OCI-LY1 (cell line): ENCODE data around the gene TRPC4.

Experiments
- H2AFZ ChIP-seq: fragments of 200-600 bp; sonication (generic), shearing (Covaris generic); 2 replicates; pipeline ENCODE4 v1.6.0; 2014; ENCODE audit warnings: antibody characterized with exemption, mild to moderate bottlenecking, low read length
- H3F3A ChIP-seq: fragments of 200-600 bp; sonication (generic), shearing (Covaris generic); 2 replicates; pipeline ENCODE4 v1.6.0; 2014; ENCODE audit warnings: mild to moderate bottlenecking, antibody characterized with exemption, low read length, moderate library complexity; ENCODE audit not compliant: insufficient read depth
- H3K27ac ChIP-seq: fragments of 200-600 bp; sonication (generic); 2 replicates; pipeline ENCODE4 v1.5.1; 2014; ENCODE audit warnings: low read length, mixed run types, mild to moderate bottlenecking, low read depth; ENCODE audit not compliant: poor library complexity, severe bottlenecking
- H3K27me3 ChIP-seq: fragments of 200-600 bp; sonication (generic); 2 replicates; pipeline ENCODE4 v1.6.0; 2014; ENCODE audit warnings: antibody characterized with exemption, mild to moderate bottlenecking, low read length, moderate library complexity; ENCODE audit not compliant: insufficient read depth
- H3K36me3 ChIP-seq: fragments of 200-600 bp; sonication (generic); 2 replicates; pipeline ENCODE4 v1.6.1; 2014; ENCODE audit warnings: mild to moderate bottlenecking, antibody characterized with exemption, low read length, moderate library complexity, mixed read lengths; ENCODE audit not compliant: insufficient read depth
- H3K4me1 ChIP-seq: fragments of 200-600 bp; sonication (generic); 2 replicates; pipeline ENCODE4 v1.5.1; 2014; ENCODE audit warnings: mild to moderate bottlenecking, low read length, moderate library complexity; ENCODE audit not compliant: insufficient read depth, severe bottlenecking
- H3K4me2 ChIP-seq: fragments of 200-600 bp; sonication (generic), shearing (Covaris generic); 2 replicates; pipeline ENCODE4 v1.6.1; 2014; ENCODE audit warnings: low read length
- H3K4me3 ChIP-seq: fragments of 200-600 bp; sonication (generic); 2 replicates; pipeline ENCODE4 v1.5.1; 2014; ENCODE audit warnings: low read length, low read depth, mild to moderate bottlenecking, mixed read lengths; ENCODE audit not compliant: poor library complexity, severe bottlenecking
- H3K79me2 ChIP-seq: fragments of 200-600 bp; shearing (Covaris generic); 2 replicates; pipeline ENCODE4 v1.6.1; 2016; ENCODE audit warnings: mixed run types, low read length, mixed read lengths; ENCODE audit not compliant: insufficient read depth
- H3K9ac ChIP-seq: fragments of 200-600 bp; sonication (generic), shearing (Covaris generic); 2 replicates; pipeline ENCODE4 v1.6.1; 2014; ENCODE audit warnings: mild to moderate bottlenecking, low read length, mixed read lengths
- H3K9me2 ChIP-seq: fragments of 200-600 bp; sonication (generic), shearing (Covaris generic); 2 replicates; pipeline ENCODE4 v1.6.1; 2014; ENCODE audit warnings: low read depth, mild to moderate bottlenecking, low read length, mixed read lengths
- H3K9me3 ChIP-seq: fragments of 200-600 bp; shearing (Covaris generic); 2 replicates; pipeline ENCODE4 v1.6.1; 2014; ENCODE audit warnings: low read length, mixed read lengths
- H4K20me1 ChIP-seq: fragments of 200-600 bp; sonication (generic), shearing (Covaris generic); 2 replicates; pipeline ENCODE4 v1.6.0; 2016; ENCODE audit warnings: mild to moderate bottlenecking, low read length; ENCODE audit not compliant: insufficient read depth
- EZH2 ChIP-seq: fragments of 200-600 bp; sonication (generic), shearing (Covaris generic); IDR thresholded peaks from 2 replicates; pipeline ENCODE4 v1.8.0; 2017; ENCODE audit warnings: borderline replicate concordance, mixed run types, mild to moderate bottlenecking, antibody characterized with exemption, low read length, moderate library complexity, mixed read lengths
- TF ChIP-seq, protein P1 (sequence below): fragments of 200-600 bp; sonication (generic), shearing (Covaris generic); IDR thresholded peaks from 2 replicates; pipeline ENCODE4 v1.5.1; 2017; ENCODE audit warnings: mild to moderate bottlenecking, antibody characterized with exemption, low read length, moderate library complexity, mixed read lengths

TRPC4 gene

GRCh38 chr13:37736045-37736444 is 133.5 kb downstream of the TRPC4 start:
- Histone ChIP-seq H3K9ac (no peak overlapping the region), H3F3A (no peaks in the 10 kb centered on the region), H4K20me1 (no peaks in the 10 kb centered on the region), H3K36me3 (no peaks in the 10 kb centered on the region), H3K9me3 (no peaks in the 10 kb centered on the region), H3K79me2 (no peaks in the 10 kb centered on the region), H3K9me2 (no peaks in the 10 kb centered on the region), H3K27ac (no peak overlapping the region), H3K4me3 (no peak overlapping the region), H3K4me1 (no peaks in the 10 kb centered on the region), H3K27me3 (no peaks in the 10 kb centered on the region), H2AFZ (no peak overlapping the region), H3K4me2 (no peak overlapping the region)
- TF ChIP-seq, protein P1, sequence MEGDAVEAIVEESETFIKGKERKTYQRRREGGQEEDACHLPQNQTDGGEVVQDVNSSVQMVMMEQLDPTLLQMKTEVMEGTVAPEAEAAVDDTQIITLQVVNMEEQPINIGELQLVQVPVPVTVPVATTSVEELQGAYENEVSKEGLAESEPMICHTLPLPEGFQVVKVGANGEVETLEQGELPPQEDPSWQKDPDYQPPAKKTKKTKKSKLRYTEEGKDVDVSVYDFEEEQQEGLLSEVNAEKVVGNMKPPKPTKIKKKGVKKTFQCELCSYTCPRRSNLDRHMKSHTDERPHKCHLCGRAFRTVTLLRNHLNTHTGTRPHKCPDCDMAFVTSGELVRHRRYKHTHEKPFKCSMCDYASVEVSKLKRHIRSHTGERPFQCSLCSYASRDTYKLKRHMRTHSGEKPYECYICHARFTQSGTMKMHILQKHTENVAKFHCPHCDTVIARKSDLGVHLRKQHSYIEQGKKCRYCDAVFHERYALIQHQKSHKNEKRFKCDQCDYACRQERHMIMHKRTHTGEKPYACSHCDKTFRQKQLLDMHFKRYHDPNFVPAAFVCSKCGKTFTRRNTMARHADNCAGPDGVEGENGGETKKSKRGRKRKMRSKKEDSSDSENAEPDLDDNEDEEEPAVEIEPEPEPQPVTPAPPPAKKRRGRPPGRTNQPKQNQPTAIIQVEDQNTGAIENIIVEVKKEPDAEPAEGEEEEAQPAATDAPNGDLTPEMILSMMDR, result no peak
- TF ChIP-seq EZH2, result no peak

GRCh38 chr13:37735293-37735692 is 134.3 kb downstream of the TRPC4 start:
- no peaks in the 10 kb centered on the region for H3F3A ChIP-seq
- H4K20me1 ChIP-seq, result no peaks in the 10 kb centered on the region
- no peaks in the 10 kb centered on the region for H3K4me1 ChIP-seq
- H3K27me3 ChIP-seq, result no peaks in the 10 kb centered on the region
- no peak overlapping the region for H3K9ac ChIP-seq
- TF ChIP-seq, protein P1, result no peak
- TF ChIP-seq EZH2, result no peak
- no peaks in the 10 kb centered on the region for H3K9me2 ChIP-seq
- no peaks in the 10 kb centered on the region for H3K79me2 ChIP-seq
- H3K36me3 ChIP-seq, result no peaks in the 10 kb centered on the region
- no peak overlapping the region for H3K4me3 ChIP-seq
- H3K9me3 ChIP-seq, result no peaks in the 10 kb centered on the region
- no peak overlapping the region for H3K27ac ChIP-seq
- no peak overlapping the region for H3K4me2 ChIP-seq
- no peak overlapping the region for H2AFZ ChIP-seq

GRCh38 chr13:37729876-37730275 is 139.7 kb downstream of the TRPC4 start:
- no peaks in the 10 kb centered on the region for H3K9me2 ChIP-seq
- H3K79me2 ChIP-seq, result no peaks in the 10 kb centered on the region
- H3K4me2 ChIP-seq, result no peak overlapping the region
- TF ChIP-seq, protein P1, result no peak
- no peak for TF ChIP-seq EZH2
- no peaks in the 10 kb centered on the region for H3K27me3 ChIP-seq
- no peaks in the 10 kb centered on the region for H4K20me1 ChIP-seq
- H3K4me1 ChIP-seq, result no peaks in the 10 kb centered on the region
- no peaks in the 10 kb centered on the region for H3K9me3 ChIP-seq
- H2AFZ ChIP-seq, result no peak overlapping the region
- no peaks in the 10 kb centered on the region for H3F3A ChIP-seq
- no peak overlapping the region for H3K27ac ChIP-seq
- no peak overlapping the region for H3K9ac ChIP-seq
- no peaks in the 10 kb centered on the region for H3K36me3 ChIP-seq
- no peak overlapping the region for H3K4me3 ChIP-seq
